ENCODE measurements around the gene SKA3.
"Not testable (repeated sequence)": the region's sequence is repeated elsewhere in the genome, so short reads cannot be mapped to it uniquely, and the experiment has no call there.

SKA3 gene

DNA sequence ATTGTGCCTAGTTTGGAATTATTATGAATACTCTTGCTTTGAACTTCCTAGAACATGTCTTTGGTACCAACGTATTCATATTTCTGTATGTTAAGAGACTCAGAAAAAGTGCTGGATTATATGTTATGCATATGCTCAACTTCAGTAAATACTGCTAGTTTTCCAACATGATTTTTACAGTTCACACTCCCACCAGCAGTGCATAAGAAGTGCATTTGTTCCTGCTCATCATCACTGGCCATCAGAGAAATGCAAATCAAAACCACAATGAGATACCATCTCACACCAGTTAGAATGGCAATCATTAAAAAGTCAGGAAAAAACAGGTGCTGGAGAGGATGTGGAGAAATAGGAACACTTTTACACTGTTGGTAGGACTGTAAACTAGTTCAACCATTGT is 2.6 kb downstream of the SKA3 start:
- in situ Hi-C loops (cut with MboI; ENCODE audit: low sequenced_read_pairs): not testable (repeated sequence)

DNA sequence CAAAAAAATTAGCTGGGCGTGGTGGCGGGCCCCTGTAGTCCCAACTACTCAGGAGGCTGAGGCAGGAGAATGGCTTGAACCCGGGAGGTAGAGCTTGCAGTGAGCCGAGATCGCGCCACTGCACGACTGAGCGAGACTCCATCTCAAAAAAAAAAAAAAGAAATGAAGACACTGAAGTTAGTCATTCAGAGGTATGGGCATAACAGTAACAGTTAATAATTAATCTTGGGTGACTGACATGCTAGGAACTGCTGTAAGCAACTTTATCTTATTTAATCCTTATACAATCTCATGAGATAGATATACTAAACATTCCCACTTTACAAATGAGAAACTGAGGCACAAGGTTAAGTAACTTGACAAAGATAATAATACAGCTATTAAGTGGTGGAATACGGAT is 4.9 kb downstream of the SKA3 start:
- in situ Hi-C loops (cut with MboI; ENCODE audit: low sequenced_read_pairs): no loop called here

DNA sequence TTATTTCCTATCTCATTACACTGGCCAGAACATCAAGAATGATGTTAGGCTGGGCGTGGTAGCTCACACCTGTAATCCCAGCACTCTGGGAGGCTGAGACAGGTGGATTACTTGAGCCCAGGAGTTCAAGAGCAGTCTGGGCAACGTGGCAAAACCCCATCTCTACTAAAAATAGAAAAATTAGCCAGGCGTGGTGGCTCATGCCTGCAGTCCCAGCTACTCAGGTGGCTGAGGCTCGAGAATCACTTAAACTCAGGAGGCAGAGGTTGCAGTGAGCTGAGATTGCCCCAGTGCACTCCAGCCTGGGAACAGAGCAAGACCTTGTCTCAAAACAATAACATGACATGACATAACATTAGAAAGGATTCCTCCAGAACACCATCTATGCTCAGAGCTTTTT is 10.7 kb downstream of the SKA3 start:
- in situ Hi-C loops (cut with MboI; ENCODE audit: low sequenced_read_pairs): not testable (repeated sequence)

DNA sequence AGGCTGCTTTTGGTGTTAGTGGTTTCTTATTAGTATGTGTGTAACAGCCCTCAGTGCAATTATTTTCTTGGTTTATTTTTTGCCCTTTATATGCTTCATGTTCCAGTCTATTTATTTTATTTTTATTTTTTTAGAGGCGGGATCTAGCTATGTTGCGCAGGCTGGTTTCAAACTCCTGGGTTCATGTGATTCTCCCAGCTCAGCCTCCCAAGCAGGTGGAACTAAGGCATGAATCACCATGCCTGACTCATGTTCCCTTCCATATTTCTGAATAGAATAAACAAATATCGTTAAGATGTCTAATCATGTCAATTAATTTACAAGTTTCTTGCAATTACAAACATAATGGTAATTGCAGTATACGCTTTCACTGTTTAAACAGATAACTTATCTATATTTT is 11.7 kb downstream of the SKA3 start:
- in situ Hi-C loops (cut with MboI; ENCODE audit: low sequenced_read_pairs): no loop called here

DNA sequence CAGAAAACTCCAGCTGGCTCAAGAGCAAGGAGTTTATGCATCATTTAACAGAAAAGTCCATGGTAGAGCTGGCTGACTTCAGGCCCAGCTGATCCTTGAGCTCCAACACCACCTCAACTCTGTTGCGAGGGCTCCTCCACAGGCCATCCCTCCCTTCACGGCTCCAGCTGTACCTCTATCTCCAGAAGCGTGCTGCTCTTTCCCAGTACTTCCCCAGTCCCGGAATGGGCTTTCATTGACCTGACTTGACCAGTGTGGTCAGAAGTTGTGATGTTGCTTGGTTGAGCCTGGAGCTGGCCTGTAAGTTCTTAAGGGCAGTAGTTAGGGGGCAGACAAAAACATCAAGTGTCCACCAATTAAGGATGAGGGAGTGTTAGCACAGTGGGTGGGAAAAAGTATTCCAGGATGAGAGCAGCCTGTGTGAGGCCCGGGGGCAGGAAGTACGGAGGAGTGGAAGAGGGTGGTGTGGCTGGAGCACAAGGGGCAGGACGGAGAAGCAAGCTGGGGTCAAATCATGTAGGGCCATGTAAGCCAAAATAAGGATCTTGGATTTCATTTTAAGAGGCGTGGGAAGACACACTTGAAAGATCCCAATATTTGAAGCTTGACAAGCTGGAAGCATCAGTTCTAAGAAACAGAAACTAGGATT is 24.0 kb downstream of the SKA3 start:
- in situ Hi-C loops (cut with MboI; ENCODE audit: low sequenced_read_pairs): no loop called here

DNA sequence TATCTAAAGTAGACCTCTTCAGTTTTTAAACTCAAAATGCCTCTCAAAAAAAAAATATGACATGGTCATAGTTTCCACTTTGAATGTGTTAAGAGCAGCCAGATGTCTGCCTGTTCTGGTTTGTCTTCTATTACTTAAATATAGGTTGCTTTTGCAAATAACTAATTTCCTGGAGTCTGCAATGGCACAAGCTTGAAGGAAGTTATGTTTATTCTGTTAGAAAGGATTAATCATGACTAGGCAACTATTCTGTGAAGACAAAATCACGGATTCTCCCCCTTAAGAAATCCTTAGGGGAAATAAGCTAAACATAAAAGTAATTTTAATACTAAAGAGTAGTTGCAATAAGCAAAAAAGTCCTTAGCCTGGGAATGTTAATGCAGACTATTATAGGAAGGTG is 26.3 kb downstream of the SKA3 start:
- in situ Hi-C loops (cut with MboI; ENCODE audit: low sequenced_read_pairs): no loop called here

DNA sequence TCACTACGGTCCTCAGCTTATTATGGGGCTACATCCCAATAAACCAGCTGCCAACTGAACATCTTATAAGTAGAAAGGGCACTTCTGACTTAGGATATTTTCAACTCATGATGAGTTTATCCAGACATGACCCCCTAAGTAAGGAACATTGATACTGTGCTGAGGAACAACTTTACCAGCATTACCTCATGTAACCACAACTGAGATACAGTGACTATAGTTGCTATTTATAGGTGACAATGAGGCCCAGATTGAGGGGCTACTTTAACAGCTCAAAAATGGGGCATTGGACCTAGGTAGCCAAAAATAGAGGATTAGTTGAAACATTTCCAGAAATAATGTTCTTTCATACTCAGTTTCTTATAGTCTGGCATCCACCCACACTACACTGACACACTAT is 26.8 kb downstream of the SKA3 start:
- in situ Hi-C loops (cut with MboI; ENCODE audit: low sequenced_read_pairs): no loop called here

DNA sequence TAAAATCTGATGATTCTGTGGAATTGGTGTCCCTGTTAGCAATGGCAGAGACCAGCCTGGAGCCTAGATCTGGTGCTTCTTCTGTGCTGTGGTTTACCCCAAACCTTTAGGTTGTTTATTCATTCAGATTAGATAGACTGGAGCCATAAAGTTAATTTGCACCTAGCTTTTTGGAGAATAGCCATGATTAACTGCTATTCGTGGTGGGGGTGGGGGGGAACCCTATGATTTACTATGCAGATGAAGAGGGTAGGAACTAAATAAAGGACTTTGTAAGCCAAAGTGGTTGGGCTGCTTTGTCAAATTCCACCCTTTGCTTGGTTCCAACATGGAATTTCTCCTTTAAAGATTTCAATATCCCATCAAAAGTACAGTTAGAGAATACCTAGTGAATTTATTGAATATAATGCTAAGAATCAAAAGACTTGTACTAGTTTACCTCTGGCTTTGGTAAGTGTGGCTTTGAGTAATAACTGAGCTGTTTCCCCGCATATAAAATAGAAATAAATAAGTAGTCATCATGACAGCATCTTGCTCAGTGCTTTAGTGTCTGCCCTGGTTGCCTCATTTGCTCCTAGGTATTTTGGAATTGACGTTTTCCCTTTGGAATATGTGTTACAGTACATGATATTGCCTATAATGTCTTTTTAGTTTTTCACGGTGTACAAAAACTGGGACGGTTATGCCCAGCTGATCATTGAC is 27.6 kb downstream of the SKA3 start:
- in situ Hi-C loops (cut with MboI; ENCODE audit: low sequenced_read_pairs): no loop called here

DNA sequence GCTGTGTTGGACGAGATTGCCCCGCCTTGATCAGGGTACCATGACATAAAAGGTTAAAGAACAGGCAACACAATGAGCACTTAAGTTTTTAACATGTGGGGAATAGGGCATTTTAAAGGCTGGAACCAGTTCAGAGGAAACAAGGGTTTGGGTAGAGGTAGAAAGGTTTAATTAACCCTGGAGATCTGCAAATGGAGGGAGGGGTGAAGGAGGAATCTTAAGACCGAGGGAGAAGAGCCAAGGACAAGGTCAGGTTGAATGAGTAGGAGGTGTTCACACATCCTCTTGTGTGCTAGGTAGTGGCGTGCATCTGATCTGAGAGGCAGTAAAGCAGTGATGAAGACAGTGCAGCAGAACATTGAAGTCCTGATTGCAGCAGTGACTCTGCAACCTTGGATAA is 28.5 kb downstream of the SKA3 start:
- in situ Hi-C loops (cut with MboI; ENCODE audit: low sequenced_read_pairs): no loop called here

DNA sequence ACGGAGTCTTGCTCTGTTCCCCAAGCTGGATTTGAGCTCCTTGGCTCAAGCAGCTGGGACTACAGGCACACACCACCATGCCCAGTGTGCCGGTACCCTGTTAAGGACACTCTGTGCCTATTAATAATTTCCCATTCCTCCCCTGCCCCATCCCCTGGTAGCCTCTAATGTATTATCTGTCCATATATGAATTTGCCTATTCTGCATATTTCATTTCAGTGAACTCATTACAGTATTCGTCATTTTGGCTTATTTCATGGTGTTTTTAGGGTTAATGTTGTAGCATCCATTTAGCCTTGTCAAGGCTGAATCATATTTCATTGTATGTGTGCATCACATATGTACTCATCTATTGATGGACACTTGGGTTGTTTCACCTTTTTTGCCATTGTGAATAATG is 33.6 kb downstream of the SKA3 start:
- in situ Hi-C loops (cut with MboI; ENCODE audit: low sequenced_read_pairs): no loop called here

DNA sequence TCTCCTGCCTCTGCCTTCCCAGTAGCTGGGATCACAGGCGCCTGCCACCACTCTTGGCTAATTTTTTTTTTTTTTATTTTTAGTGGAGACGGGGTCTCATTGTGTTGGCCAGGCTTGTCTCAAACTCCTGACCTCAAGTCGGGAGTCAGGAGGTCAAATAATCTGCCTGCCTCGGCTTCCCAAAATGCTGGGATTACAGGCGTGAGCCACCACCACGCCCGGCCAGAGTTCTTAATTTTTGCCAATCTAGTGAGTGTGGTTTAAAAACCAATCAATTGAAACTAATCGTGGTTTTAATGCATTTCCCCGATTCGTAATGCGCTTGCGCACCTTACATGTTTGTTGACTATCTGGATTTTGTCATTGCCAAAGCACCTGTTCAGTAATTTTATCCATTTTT is 37.0 kb downstream of the SKA3 start:
- in situ Hi-C loops (cut with MboI; ENCODE audit: low sequenced_read_pairs): no loop called here

DNA sequence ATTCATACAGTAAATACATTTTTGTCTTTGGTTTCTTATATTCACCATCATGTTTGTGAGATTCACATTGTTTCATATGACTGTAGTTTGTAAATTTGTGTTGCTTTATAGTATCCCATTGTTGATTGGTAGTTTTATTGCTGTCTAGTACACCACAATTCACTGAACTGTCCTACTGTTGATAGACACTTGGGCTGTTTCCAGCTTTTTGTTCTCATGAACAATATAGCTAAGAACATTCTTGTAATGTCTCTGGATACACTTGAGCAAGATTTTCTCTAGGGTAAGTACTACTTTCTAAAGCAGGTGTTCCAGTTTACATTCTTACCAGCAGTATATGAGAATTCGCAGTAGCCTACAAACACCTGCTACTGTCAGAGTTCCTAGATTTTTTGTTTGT is 37.8 kb downstream of the SKA3 start:
- in situ Hi-C loops (cut with MboI; ENCODE audit: low sequenced_read_pairs): no loop called here

DNA sequence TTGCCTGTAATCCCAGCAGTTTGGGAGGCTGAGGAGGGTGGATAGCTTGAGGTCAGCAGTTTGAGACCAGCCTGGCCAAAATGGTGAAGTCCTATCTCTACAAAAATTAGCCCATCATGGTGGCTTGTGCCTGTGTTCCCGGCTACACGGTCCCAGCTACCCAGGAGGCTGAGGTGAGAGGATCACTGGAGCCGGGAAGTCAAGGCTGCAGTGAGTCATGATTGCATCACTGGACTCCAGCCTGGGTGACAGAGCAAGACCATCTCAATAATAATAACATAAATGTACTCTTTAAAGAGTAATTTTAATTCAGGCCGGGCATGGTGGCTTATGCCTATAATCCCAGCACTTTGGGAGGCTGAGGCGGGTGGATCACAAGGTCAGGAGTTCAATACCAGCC is 38.7 kb downstream of the SKA3 start:
- in situ Hi-C loops (cut with MboI; ENCODE audit: low sequenced_read_pairs): no loop called here

DNA sequence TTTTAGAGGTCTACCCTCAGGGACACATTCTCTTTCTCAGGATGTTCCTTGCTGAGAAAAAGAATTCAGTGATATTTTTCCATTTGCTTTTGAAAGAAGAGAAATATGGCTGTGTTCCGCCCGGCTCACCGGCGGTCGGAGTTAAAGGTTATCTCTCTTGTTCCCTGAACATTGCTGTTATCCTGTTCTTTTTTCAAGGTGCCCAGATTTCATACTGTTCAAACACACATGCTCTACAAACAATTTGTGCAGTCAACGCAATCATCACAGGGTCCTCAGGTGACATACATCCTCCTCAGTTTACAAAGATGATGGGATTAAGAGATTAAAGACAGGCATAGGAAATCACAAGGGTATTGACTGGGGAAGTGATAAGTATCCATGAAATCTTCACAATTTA is 40.5 kb downstream of the SKA3 start:
- in situ Hi-C loops (cut with MboI; ENCODE audit: low sequenced_read_pairs): not testable (repeated sequence)

DNA sequence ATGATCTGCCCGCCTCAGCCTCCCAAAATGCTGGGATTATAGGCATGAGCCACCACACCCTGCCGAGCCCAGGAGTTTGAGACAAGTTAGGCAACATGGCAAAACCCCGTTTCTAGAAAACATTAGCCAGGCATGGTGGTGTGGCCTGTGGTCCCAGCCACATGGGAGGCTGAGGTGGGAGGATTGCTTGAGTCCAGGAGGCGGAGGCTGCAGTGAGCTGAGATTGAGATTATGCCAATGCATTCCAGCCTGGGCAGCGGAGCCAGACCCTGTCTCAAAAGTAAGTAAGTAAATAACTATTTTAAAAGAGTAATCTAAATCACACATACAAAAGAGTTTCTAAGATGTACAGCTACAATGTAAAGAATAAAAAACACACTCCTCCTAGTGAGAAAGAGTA is 41.9 kb downstream of the SKA3 start:
- in situ Hi-C loops (cut with MboI; ENCODE audit: low sequenced_read_pairs): no loop called here

DNA sequence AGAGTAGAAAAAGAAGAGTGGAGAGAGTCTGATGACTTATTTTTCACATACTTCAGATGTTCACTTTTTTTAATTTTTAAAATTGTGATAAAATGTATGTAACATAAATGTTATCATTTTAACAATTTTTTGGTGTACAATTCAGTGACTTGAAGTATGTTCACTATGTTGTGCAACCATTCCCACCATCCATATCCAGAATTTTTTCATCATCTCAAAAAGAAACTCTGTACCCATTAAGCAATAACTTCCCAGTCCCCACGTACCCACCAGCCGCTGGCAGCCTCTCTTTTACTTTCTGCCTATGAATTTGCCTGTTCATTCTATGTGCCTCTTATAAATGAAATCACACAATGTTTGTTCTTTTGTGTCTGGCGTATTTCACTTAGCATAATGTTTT is 43.3 kb downstream of the SKA3 start:
- in situ Hi-C loops (cut with MboI; ENCODE audit: low sequenced_read_pairs): no loop called here

DNA sequence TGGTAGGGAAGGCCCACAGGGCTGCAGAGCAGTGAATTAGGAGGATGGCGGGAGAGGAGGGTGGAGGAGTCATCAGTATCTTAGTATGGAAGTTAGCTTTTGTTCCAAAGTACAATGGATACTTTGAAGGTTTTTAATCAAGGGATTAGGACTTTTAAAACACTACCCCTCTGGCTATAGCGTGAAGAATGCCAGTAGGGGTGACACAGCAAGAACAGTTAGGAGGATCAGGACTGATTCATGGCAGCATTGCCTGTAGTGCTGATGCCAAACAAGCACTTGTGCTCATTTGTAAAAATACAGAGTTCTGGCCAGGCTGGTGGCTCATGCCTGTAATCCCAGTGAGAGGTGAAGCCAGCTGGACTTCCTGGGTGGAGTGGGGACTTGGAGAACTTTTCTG is 46.2 kb downstream of the SKA3 start:
- in situ Hi-C loops (cut with MboI; ENCODE audit: low sequenced_read_pairs): no loop called here

DNA sequence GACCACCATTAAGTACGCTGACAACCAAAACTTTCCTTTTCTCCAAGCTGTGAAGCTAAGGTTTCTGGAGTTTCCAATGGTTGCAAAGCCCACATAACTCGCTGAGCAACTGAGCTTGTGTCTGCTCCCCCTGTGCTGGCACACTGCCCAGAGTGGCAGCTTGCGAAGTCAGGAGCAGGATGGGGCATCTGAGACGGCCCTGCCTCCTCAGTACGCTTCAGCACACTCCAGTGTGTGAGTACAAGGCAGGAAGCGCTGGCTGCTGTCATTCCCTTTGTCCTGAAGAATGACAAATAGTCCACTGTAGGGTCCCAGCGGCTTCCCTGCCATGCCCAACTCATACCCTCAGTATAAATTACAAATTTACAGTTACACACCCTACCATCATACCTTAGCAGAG is 51.5 kb downstream of the SKA3 start:
- in situ Hi-C loops (cut with MboI; ENCODE audit: low sequenced_read_pairs): no loop called here

DNA sequence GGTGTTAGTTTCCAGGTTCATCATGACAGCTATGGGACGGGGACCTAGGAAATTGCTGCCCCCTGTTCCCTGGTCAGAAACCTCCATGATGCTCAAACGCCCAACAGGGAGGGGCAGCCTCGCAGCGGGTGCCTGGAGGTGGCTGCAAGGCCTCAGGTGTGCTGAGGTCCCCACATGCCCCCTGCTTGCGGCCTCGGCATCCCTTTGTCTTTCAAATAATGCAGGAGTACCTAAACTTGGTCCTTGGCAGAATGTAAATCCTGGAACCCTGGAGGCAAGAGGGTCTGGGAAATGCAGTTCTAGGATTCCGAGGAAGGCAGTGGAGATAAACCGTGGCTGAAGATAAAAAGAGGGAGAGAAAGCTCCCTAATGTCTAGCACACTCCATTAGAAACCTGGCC is 52.4 kb downstream of the SKA3 start:
- in situ Hi-C loops (cut with MboI; ENCODE audit: low sequenced_read_pairs): no loop called here

DNA sequence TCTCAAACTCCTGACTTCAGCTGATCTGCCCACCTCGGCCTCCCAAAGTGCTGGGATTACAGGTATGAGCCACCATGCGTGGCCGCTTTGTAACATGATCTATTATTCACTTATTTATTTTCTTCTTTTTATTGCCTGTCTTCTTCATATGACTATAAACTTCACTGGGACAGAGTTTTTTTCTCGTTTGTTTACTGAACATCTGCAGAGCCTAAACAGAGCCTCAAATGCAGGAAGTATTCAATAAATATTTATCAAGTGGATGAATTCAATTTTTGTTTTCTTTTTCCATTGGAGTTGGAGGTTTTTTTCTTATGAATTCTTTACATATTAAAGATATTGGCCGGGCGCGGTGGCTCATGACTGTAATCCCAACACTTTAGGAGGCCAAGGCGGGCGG is 54.7 kb downstream of the SKA3 start:
- in situ Hi-C loops (cut with MboI; ENCODE audit: low sequenced_read_pairs): no loop called here

DNA sequence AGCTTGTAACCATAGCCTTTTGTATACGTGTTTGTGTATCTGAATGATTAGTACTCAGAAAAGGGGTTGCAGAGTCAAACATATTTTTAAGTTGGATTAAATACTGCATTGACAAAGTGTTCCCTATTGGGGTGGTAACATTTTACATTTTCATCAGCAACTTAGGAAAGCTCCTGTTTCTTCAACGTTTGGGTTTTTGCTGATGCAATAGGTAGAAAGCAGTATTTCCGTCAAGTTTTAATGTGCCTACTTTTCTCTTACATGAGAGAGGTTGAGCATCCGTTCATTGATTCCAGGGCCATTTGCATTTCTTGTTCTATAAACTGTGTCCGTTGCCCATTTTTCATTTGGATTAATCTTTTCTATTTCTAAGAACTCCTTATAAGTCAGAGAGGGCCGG is 56.2 kb downstream of the SKA3 start:
- in situ Hi-C loops (cut with MboI; ENCODE audit: low sequenced_read_pairs): no loop called here

DNA sequence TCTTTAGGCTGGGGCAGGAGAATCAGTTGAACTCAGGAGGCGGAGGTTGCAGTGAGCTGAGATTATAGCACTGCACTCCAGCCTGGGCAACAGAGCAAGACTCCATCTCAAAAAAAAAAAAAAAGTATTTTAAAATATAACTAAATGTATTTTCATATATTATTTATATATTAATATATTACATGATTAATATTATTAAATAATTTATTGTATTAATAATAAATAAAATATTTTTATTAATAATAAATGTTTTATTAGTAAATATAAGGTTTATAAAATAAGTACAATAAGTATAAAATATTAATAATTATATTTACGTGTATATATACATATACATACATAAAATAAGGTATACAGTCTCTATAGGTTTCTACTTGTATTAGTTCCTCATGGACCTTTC is 56.8 kb downstream of the SKA3 start:
- in situ Hi-C loops (cut with MboI; ENCODE audit: low sequenced_read_pairs): no loop called here

DNA sequence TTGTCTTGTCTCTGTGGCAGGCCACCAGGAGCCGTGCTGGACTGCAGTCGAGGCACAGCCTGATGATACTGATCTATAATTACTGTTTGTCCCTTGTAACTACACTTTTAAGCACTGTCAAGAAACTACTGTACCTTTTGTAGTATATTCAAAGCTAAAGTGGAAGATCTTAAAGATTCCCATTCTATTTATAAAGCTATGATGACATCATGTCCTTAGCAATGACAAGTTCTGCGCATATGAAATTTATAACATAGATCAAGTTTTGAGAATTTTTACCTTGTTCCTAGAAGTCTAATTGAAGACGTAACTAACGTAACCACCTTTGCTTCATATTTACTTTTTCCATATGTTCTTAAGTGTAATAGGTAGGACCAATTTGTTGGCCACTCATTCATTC is 58.2 kb downstream of the SKA3 start:
- in situ Hi-C loops (cut with MboI; ENCODE audit: low sequenced_read_pairs): no loop called here
